ENCODE measurements around the gene GALNT9. TPM values are rescaled to one million over a fixed set of nuclear protein-coding genes. Genes with fewer than 3 reads are reported as not detected.
"Not testable (repeated sequence)": the region's sequence is repeated elsewhere in the genome, so short reads cannot be mapped to it uniquely, and the experiment has no call there.

The GALNT9 gene
- total RNA-seq, 1 donor from 2014 or later: 1.6 TPM

DNA sequence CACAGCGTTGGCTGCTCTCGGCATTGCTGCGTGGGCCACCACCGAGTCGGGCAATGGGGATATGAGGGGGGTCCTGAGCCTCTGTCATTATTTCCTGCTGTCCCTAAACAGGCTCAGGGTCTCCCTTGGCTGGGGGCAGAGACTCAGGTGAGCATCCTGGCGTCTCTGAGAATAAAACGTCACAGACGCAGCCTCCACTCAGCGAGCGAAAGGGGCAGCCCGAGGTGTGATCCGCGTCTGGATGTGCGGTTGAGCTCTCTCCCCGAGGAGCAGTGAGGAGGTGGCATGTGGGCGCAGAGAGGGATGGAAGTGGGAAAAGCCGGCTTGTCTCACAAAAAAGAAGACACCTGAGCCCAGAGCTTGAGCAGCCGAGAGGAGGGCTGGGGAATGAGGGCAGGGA lies 62.6 kb downstream of the GALNT9 start:
- DNase-seq (ENCODE audit: extremely low spot score, unreplicated experiment): no peak
- Mint-ChIP-seq H3K4me3 (no peak overlapping the region), H3K27me3 (peaks cover 46% of the 10 kb centered on the region), H3K4me1 (ENCODE audit: unreplicated experiment) (no peaks in the 10 kb centered on the region), H3K36me3 (no peaks in the 10 kb centered on the region), H3K9me3 (no peaks in the 10 kb centered on the region), H3K27ac (no peak overlapping the region)
- TF ChIP-seq, protein P1, sequence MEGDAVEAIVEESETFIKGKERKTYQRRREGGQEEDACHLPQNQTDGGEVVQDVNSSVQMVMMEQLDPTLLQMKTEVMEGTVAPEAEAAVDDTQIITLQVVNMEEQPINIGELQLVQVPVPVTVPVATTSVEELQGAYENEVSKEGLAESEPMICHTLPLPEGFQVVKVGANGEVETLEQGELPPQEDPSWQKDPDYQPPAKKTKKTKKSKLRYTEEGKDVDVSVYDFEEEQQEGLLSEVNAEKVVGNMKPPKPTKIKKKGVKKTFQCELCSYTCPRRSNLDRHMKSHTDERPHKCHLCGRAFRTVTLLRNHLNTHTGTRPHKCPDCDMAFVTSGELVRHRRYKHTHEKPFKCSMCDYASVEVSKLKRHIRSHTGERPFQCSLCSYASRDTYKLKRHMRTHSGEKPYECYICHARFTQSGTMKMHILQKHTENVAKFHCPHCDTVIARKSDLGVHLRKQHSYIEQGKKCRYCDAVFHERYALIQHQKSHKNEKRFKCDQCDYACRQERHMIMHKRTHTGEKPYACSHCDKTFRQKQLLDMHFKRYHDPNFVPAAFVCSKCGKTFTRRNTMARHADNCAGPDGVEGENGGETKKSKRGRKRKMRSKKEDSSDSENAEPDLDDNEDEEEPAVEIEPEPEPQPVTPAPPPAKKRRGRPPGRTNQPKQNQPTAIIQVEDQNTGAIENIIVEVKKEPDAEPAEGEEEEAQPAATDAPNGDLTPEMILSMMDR (conservative IDR thresholded peaks at IDR 0.05): no peak

DNA sequence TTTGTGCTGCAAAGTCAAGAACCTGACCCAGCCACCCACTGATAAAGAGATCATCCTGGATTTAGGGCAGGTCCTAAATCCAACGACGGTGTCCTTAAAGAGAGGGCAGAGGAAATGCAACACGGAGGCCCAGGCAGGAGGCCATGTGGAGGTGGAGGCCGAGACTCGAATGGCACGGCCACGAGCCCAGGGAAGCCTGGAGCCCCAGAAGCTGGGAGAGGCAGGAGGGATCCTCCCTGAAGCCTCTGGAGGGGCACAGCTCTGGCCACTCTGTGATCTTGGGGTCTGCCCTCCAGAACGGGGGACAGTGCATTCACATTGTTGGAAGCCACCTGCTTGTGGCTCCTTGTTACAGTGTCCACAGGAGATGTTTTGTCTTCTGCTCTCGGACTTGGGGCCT lies 63.0 kb downstream of the GALNT9 start:
- no peaks in the 10 kb centered on the region for H3K4me1 Mint-ChIP-seq (ENCODE audit: unreplicated experiment)
- no peak overlapping the region for H3K4me3 Mint-ChIP-seq
- peaks cover 48% of the 10 kb centered on the region for H3K27me3 Mint-ChIP-seq
- DNase-seq (ENCODE audit: extremely low spot score, unreplicated experiment): no peak
- no peaks in the 10 kb centered on the region for H3K36me3 Mint-ChIP-seq
- H3K27ac Mint-ChIP-seq: no peak overlapping the region
- no peaks in the 10 kb centered on the region for H3K9me3 Mint-ChIP-seq
- TF ChIP-seq, protein P1 (conservative IDR thresholded peaks at IDR 0.05): no peak

DNA sequence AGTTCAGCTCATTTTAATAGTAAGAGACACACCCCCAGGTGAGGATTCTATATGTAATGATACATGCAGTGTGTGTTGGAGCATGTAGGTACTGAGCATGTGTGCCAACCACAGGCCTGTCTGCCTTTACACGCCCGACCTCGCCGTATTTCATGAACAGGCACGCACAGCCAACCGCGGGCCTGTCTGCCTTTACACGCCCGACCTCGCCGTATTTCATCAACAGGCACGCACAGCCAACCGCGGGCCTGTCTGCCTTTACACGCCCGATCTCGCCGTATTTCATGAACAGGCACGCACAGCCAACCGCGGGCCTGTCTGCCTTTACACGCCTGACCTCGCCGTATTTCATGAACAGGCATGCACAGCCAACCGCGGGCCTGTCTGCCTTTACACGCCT lies 63.6 kb downstream of the GALNT9 start:
- H3K4me1 Mint-ChIP-seq (ENCODE audit: unreplicated experiment); DNase-seq (ENCODE audit: extremely low spot score, unreplicated experiment); H3K4me3 Mint-ChIP-seq; H3K9me3 Mint-ChIP-seq; H3K36me3 Mint-ChIP-seq; H3K27ac Mint-ChIP-seq: not testable (repeated sequence)
- peaks cover 53% of the 10 kb centered on the region for H3K27me3 Mint-ChIP-seq

DNA sequence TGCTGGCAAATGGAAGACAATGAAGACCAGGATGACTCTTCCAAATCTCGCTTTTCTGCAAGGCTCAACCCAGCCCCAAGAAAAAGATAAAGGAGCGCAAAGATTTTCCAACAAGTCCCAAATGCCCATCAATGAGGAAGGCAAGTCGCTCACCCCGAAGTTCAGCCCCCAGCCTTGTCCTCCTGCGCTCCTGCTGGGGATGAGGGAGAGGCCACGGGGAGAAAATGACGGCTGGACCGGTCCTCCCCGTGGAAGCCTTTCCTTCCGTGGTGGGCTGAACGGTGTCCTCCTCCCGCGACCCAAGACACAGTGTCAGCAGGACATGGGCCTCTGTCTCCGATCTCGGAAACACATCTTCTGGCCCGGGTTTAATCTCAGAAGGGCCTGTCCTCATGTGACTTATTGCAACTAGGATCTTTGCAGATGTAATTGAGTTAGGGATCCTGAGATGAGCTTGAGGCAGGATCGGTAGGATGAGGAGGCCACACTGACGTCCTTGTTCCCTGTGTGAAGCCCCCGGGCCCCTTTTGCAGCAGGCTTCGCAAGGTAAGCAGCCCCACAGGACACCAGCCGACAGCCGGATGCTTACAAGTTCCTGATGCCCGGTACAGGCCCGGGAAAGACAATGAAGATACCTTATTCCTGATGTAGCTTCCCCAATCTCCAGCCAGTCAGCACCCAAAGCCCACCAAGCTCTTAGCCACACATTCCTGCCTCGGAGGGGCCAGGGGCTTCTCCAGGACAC lies 64.2 kb downstream of the GALNT9 start:
- Mint-ChIP-seq H3K27me3 (peaks cover 47% of the 10 kb centered on the region), H3K36me3 (no peaks in the 10 kb centered on the region), H3K4me1 (ENCODE audit: unreplicated experiment) (no peaks in the 10 kb centered on the region), H3K4me3 (no peak overlapping the region), H3K27ac (no peak overlapping the region), H3K9me3 (no peaks in the 10 kb centered on the region)
- TF ChIP-seq, protein P1 (conservative IDR thresholded peaks at IDR 0.05): no peak
- no peak for DNase-seq (ENCODE audit: extremely low spot score, unreplicated experiment)

DNA sequence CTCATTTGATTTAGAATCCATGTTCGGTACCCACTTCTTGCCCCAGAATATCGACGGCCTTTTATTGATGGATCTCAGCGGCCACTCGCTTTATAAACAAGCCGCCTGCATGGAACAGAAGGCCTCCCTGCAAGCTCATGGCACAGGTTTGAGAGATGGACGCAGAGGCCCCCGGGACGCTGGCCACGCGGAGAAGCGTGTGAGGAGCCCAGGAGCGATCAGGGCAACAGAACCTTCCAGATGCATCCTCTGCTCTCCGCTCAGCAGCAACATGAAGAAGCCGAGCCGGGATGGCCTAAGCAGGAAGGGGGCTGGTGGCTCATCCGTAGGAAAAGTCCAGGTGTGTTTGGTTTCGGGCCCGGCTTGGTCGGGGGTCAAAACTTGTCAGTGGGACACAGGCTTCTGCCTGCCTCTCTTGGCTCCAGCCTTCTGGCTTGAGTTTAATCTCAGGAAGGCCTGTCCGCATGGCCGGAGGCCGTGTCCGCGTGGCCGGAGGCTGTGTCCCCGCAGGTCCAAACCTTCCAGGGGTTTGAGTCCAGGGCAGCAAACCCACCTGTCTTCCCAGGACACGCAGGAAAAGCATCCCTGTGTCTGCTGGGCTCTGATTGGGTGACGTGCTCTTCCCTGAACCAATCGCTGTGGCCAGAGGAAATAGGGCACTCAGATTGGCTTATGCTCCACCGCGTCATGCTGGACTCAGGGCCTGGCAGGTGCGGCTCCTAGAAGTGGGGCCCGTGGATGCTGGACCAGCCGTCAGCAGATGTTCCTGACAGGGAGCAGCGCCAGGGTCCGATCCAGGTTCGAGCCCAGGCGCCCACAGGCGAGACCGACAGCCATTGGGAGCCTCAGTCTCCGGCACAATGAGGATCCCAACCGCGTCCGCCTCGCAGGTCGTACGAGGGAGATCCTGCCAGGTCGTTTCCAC lies 65.0 kb downstream of the GALNT9 start:
- TF ChIP-seq, protein P1 (conservative IDR thresholded peaks at IDR 0.05): no peak
- H3K27ac Mint-ChIP-seq: no peak overlapping the region

More for the DNA sequence above, 65.0 kb downstream of the GALNT9 start:
- no peaks in the 10 kb centered on the region for H3K36me3 Mint-ChIP-seq
- no peak for DNase-seq (ENCODE audit: extremely low spot score, unreplicated experiment)
- H3K27me3 Mint-ChIP-seq: peaks cover 47% of the 10 kb centered on the region
- peaks cover under 1% of the 10 kb centered on the region for H3K4me1 Mint-ChIP-seq (ENCODE audit: unreplicated experiment)
- H3K4me3 Mint-ChIP-seq: no peak overlapping the region
- H3K9me3 Mint-ChIP-seq: no peaks in the 10 kb centered on the region
